B cell (primary cell): Measurements from ENCODE around the gene NECAB2. TPM values are rescaled to one million over a fixed set of nuclear protein-coding genes. Genes with fewer than 3 reads are reported as not detected.

Experiments used
- ATAC-seq: fragments of 200-7000 bp; cut with Tn5 transposase; one replicate; pipeline ENCODE4 v1.10.0; 2021; ENCODE audit warnings: low read depth, mild to moderate bottlenecking, moderate number of reproducible peaks, moderate library complexity
- CTCF ChIA-PET: fragments of 350-600 bp; sonication (Branson Sonifier 250); formaldehyde crosslinking; loops from one replicate; lab custom pipeline; 2021; ENCODE audit warnings: antibody characterized with exemption, inconsistent platforms; lab: Charles Lee
- POLR2A ChIA-PET: fragments of 350-600 bp; sonication (Branson Sonifier 250); formaldehyde crosslinking; loops from one replicate; lab custom pipeline; 2021; ENCODE audit warnings: antibody characterized with exemption; lab: Charles Lee
- DNase-seq: peaks from one replicate; pipeline ENCODE4 v3.0.0; 2013
- H2AFZ ChIP-seq: 2 replicates; pipeline ENCODE4 v1.6.1; 2012; ENCODE audit warnings: mild to moderate bottlenecking, low read depth, low read length; ENCODE audit not compliant: insufficient read depth, poor library complexity, severe bottlenecking
- H3K27ac ChIP-seq, 2 donors: 1 replicate in 1 of 2; 2 replicates in 1 of 2; pipeline ENCODE4 v1.5.1; 2012 to 2013; ENCODE audit warnings: low read length in 2 of 2, mild to moderate bottlenecking in 2 of 2, moderate library complexity in 1 of 2
- H3K27me3 ChIP-seq, 4 experiments: fragments of 200-600 bp in 1 of 4; sonication (generic) in 1 of 4; replicated peaks in 1 of 4; 1 replicate in 2 of 4; 2 replicates in 2 of 4; pipeline versions ENCODE4 v1.6.1 to v1.7.0; 2013 to 2016; ENCODE audit warnings: low read length in 3 of 4, mild to moderate bottlenecking in 2 of 4, mixed read lengths in 1 of 4, moderate library complexity in 1 of 4; ENCODE audit not compliant: insufficient read depth in 4 of 4, control insufficient read depth in 3 of 4; ENCODE audit errors: control extremely low read depth in 1 of 4
- H3K36me3 ChIP-seq, 2 experiments: replicated peaks in 1 of 2; 1 replicate in 1 of 2; 2 replicates in 1 of 2; pipeline versions ENCODE4 v1.6.1 to v1.7.1; 2013; ENCODE audit warnings: low read length in 1 of 2; ENCODE audit not compliant: insufficient read depth in 2 of 2, control insufficient read depth in 1 of 2; ENCODE audit errors: control extremely low read depth in 1 of 2, extremely low read depth in 1 of 2
- H3K4me1 ChIP-seq, 2 donors: fragments of 200-600 bp in 1 of 2; sonication (generic) in 1 of 2; 1 replicate in 1 of 2; 2 replicates in 1 of 2; pipeline versions ENCODE4 v1.5.1 to v1.6.1; 2013 to 2017; ENCODE audit warnings: low read length in 2 of 2; ENCODE audit not compliant: control insufficient read depth in 2 of 2, insufficient read depth in 2 of 2
- H3K4me2 ChIP-seq: replicated peaks from 2 replicates; pipeline ENCODE3; 2012; ENCODE audit warnings: mild to moderate bottlenecking, low read depth, low read length; ENCODE audit not compliant: poor library complexity, severe bottlenecking
- H3K4me3 ChIP-seq, 5 experiments: fragments of 200-600 bp in 1 of 5; sonication (generic) in 1 of 5; 1 replicate in 3 of 5; 2 replicates in 2 of 5; pipeline versions ENCODE4 v1.5.1 to v1.7.0; 2011 to 2016; ENCODE audit warnings: low read length in 4 of 5, mild to moderate bottlenecking in 4 of 5, low read depth in 2 of 5, control low read depth in 1 of 5, moderate library complexity in 1 of 5; ENCODE audit not compliant: insufficient read depth in 1 of 5; ENCODE audit errors: control extremely low read depth in 1 of 5, extremely low read depth in 1 of 5
- H3K79me2 ChIP-seq: fragments of 200-600 bp; sonication (generic); one replicate; pipeline ENCODE4 v1.6.0; 2016; ENCODE audit warnings: low read length; ENCODE audit not compliant: control insufficient read depth, insufficient read depth
- H3K9ac ChIP-seq: fragments of 200-600 bp; sonication (generic); 2 replicates; pipeline ENCODE4 v1.6.1; 2017; ENCODE audit warnings: mild to moderate bottlenecking, low read length, moderate library complexity
- H3K9me3 ChIP-seq, 3 donors: one replicate each; pipeline versions ENCODE4 v1.6.1 to v1.7.1; 2013; ENCODE audit warnings: low read length in 2 of 3; ENCODE audit not compliant: control insufficient read depth in 2 of 3, insufficient read depth in 1 of 3; ENCODE audit errors: control extremely low read depth in 1 of 3
- H4K20me1 ChIP-seq: 2 replicates; pipeline ENCODE4 v1.6.0; 2012; ENCODE audit warnings: mild to moderate bottlenecking, low read length; ENCODE audit not compliant: insufficient read depth, control insufficient read depth, poor library complexity, severe bottlenecking
- H3K27ac Mint-ChIP-seq: one replicate; pipeline ENCODE4 v1.8.0; 2021; ENCODE audit warnings: mixed read lengths
- H3K27me3 Mint-ChIP-seq: one replicate; pipeline ENCODE4 v1.8.0; 2021; ENCODE audit warnings: mixed read lengths
- H3K4me1 Mint-ChIP-seq: one replicate; pipeline ENCODE4 v1.8.0; 2021; ENCODE audit warnings: mixed read lengths
- H3K4me3 Mint-ChIP-seq: one replicate; pipeline ENCODE4 v1.8.0; 2021; ENCODE audit warnings: mixed read lengths
- H3K9me3 Mint-ChIP-seq: one replicate; pipeline ENCODE4 v1.8.0; 2022; ENCODE audit warnings: mixed read lengths; ENCODE audit not compliant: insufficient read depth
- CTCF ChIP-seq: fragments of 200-600 bp; IDR thresholded peaks from one replicate; pipeline ENCODE4 v1.8.0; 2022; ENCODE audit warnings: antibody characterized with exemption, mild to moderate bottlenecking
- EZH2 ChIP-seq: IDR thresholded peaks from 2 replicates; pipeline ENCODE4 v1.6.1; 2012; ENCODE audit warnings: borderline replicate concordance, low read depth, mild to moderate bottlenecking, moderate library complexity, low read length; ENCODE audit not compliant: insufficient read depth, poor library complexity, severe bottlenecking
- WGBS: methylation state at CpG from one replicate; pipeline ENCODE4 v1.1.5; 2013; ENCODE audit warnings: missing lambda C conversion rate; ENCODE audit not compliant: insufficient coverage; 5-methylcytosine and 5-hydroxymethylcytosine counted together
- intact Hi-C: fragments of 100-400 bp; cut with micrococcal nuclease; formaldehyde crosslinking; loops from one replicate; pipeline ENCODE4 v1.10.0; 2022
- polyA plus RNA-seq: library from polyadenylated mRNA; depleted of rRNA; stranded (reverse); fragments of >200 nt; gene quantifications from 2 replicates; pipeline ENCODE4 v1.2.3, GENCODE V29; 2012
- total RNA-seq, 2 donors: library from RNA; stranded (reverse); fragments of 120-200 nt in 1 of 2; gene quantifications; 1 replicate in 1 of 2; 2 replicates in 1 of 2; pipeline versions ENCODE4 v1.2.3 to v1.2.4, GENCODE V29; 2013 to 2022

NECAB2 gene
- total and polyA plus RNA-seq, 2 donors (not counting 1 experiment from before 2014, with no cell fraction given), result not detected

- Mint-ChIP-seq H3K4me1 (no peaks in the 10 kb centered on the region), H3K27me3 (no peaks in the 10 kb centered on the region), H3K27ac (no peak overlapping the region), H3K4me3 (no peak overlapping the region), H3K9me3 (no peaks in the 10 kb centered on the region)
- no peak for ATAC-seq
- H3K9me3 ChIP-seq, result no peaks in the 10 kb centered on the region
- no peak overlapping the region for H3K4me3 ChIP-seq
- no peak for DNase-seq
- POLR2A ChIA-PET, result no interaction called here
- no peaks in the 10 kb centered on the region for H3K36me3 ChIP-seq
- H3K79me2 ChIP-seq, result no peaks in the 10 kb centered on the region
- H3K9ac ChIP-seq, result no peak overlapping the region
- no peaks in the 10 kb centered on the region for H3K27me3 ChIP-seq
- H3K4me2 ChIP-seq, result no peak overlapping the region
- H2AFZ ChIP-seq, result no peak overlapping the region
- intact Hi-C loops, result no loop called here
- no peak for TF ChIP-seq CTCF
- TF ChIP-seq EZH2, result no peak
- no peaks in the 10 kb centered on the region for H4K20me1 ChIP-seq
- no peak overlapping the region for H3K27ac ChIP-seq
- CTCF ChIA-PET, result interaction anchor here (0.5 kb wide), 1 partner anchor 823 kb away, joined by 3 read pairs; no protein-coding TSS in a partner anchor
- no peaks in the 10 kb centered on the region for H3K4me1 ChIP-seq
- WGBS, result 86% methylated on average over 23 of the region's 25 CpGs
Measured at GRCh38 chr16:83932955-83933673, 34.9 kb upstream of the NECAB2 start.

GRCh38 chr16:83933885-83934683 is 34.0 kb upstream of the NECAB2 start:
- no peak for TF ChIP-seq EZH2
- TF ChIP-seq CTCF, result no peak
- Histone ChIP-seq H3K79me2 (no peaks in the 10 kb centered on the region), H3K9me3 (no peaks in the 10 kb centered on the region), H3K4me3 (no peak overlapping the region), H4K20me1 (no peaks in the 10 kb centered on the region), H2AFZ (no peak overlapping the region), H3K4me1 (no peaks in the 10 kb centered on the region), H3K27ac (no peak overlapping the region), H3K27me3 (no peaks in the 10 kb centered on the region), H3K4me2 (no peak overlapping the region), H3K36me3 (no peaks in the 10 kb centered on the region), H3K9ac (no peak overlapping the region)
- ChIA-PET POLR2A (no interaction called here), CTCF (no interaction called here)
- no peaks in the 10 kb centered on the region for H3K4me1 Mint-ChIP-seq
- no peak overlapping the region for H3K4me3 Mint-ChIP-seq
- no peak for ATAC-seq
- no peak overlapping the region for H3K27ac Mint-ChIP-seq
- H3K27me3 Mint-ChIP-seq, result no peaks in the 10 kb centered on the region
- no peaks in the 10 kb centered on the region for H3K9me3 Mint-ChIP-seq
- WGBS, result 94% methylated on average over 20 of the region's 28 CpGs
- no peak for DNase-seq
- intact Hi-C loops, result no loop called here
